ENCODE results near the gene LMF1. TPM values are rescaled to one million over a fixed set of nuclear protein-coding genes. Genes with fewer than 3 reads are reported as not detected.

Gene LMF1
- total RNA-seq, 1 donor = 35.8 TPM

DNA sequence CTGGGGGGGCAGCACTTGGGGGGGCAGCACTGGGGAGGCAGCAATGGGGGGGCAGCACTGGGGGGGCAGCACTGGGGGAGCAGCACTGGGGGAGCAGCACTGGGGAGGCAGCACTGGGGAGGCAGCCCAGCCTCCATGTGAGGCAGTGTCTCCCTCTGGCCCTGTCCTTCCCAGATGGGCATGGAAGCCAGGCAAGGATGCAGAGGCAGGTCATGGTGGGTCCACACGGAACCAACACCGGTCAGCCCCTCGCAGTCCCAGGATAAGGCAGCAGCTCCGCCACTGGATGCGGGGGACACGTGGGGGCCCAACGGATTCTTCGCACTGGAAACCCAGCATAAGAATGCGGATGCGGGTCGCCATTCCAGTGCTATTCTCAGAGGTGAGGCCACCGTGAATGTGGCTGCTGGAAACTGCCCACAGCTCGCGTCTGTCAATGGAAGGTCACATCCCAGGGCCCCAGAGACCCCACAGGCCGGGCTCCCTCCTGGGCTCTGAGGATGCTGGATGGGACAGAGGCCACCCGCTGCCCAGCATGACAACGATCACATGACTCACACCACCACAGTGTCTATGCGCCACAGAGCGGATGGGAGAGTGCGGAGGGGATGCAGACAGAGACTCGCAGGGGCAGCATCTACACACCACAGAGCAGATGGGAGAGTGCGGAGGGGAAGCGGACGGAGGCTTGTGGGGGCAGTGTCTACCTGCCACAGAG, 59.0 kb downstream of the LMF1 start:
- Histone ChIP-seq H3K4me2 (ENCODE audit: insufficient read depth, low read length) (no peak overlapping the region), H2AFZ (ENCODE audit: low read length) (no peak overlapping the region), H3K4me3 (ENCODE audit: insufficient read depth, low read length) (no peak overlapping the region), H3K9me3 (ENCODE audit: low read depth, low read length) (no peaks in the 10 kb centered on the region), H3K4me1 (ENCODE audit: insufficient read depth, low read length) (no peaks in the 10 kb centered on the region), H3K36me3 (ENCODE audit: insufficient read depth, low read length) (no peaks in the 10 kb centered on the region), H3K27ac (ENCODE audit: low read depth, low read length) (no peak overlapping the region), H4K20me1 (ENCODE audit: insufficient read depth, low read length) (no peaks in the 10 kb centered on the region), H3K27me3 (ENCODE audit: insufficient read depth, low read length) (no peaks in the 10 kb centered on the region), H3K79me2 (ENCODE audit: insufficient read depth, low read length) (no peaks in the 10 kb centered on the region)
- TF ChIP-seq, protein P1, sequence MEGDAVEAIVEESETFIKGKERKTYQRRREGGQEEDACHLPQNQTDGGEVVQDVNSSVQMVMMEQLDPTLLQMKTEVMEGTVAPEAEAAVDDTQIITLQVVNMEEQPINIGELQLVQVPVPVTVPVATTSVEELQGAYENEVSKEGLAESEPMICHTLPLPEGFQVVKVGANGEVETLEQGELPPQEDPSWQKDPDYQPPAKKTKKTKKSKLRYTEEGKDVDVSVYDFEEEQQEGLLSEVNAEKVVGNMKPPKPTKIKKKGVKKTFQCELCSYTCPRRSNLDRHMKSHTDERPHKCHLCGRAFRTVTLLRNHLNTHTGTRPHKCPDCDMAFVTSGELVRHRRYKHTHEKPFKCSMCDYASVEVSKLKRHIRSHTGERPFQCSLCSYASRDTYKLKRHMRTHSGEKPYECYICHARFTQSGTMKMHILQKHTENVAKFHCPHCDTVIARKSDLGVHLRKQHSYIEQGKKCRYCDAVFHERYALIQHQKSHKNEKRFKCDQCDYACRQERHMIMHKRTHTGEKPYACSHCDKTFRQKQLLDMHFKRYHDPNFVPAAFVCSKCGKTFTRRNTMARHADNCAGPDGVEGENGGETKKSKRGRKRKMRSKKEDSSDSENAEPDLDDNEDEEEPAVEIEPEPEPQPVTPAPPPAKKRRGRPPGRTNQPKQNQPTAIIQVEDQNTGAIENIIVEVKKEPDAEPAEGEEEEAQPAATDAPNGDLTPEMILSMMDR (IDR thresholded peaks at IDR 0.05; ENCODE audit: extremely low read depth, low read depth, low read length) = no peak
- no peak for DNase-seq (ENCODE audit: insufficient read length, low spot score, missing footprints)

DNA sequence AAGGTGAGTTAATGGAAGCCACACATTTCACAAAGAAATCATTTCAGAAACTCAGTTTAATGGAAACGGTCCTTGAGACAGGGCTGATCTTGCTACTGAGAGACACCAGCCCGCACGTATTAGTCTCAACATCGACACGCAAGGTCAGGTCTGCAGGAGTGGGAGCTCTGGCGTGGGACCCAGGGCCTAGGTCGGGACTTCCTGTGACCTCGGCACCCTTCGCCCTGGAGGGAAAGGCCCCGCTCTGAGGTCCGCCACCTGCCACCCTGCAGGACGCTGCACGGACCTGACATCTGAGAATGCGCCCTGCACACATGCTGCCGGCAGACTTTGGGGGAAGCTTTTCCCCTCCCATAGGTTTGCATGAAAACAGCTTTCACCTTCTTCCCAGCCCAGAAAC, 59.7 kb downstream of the LMF1 start:
- no peak overlapping the region for H3K4me3 ChIP-seq (ENCODE audit: insufficient read depth, low read length)
- TF ChIP-seq, protein P1 (IDR thresholded peaks at IDR 0.05; ENCODE audit: extremely low read depth, low read depth, low read length) = no peak
- H3K36me3 ChIP-seq (ENCODE audit: insufficient read depth, low read length) = no peaks in the 10 kb centered on the region
- DNase-seq (ENCODE audit: insufficient read length, low spot score, missing footprints) = no peak
- H3K27ac ChIP-seq (ENCODE audit: low read depth, low read length) = no peak overlapping the region
- H3K4me2 ChIP-seq (ENCODE audit: insufficient read depth, low read length) = no peak overlapping the region
- H2AFZ ChIP-seq (ENCODE audit: low read length) = no peak overlapping the region
- H4K20me1 ChIP-seq (ENCODE audit: insufficient read depth, low read length) = no peaks in the 10 kb centered on the region
- H3K27me3 ChIP-seq (ENCODE audit: insufficient read depth, low read length) = no peaks in the 10 kb centered on the region
- H3K9me3 ChIP-seq (ENCODE audit: low read depth, low read length) = no peaks in the 10 kb centered on the region
- no peaks in the 10 kb centered on the region for H3K4me1 ChIP-seq (ENCODE audit: insufficient read depth, low read length)
- no peaks in the 10 kb centered on the region for H3K79me2 ChIP-seq (ENCODE audit: insufficient read depth, low read length)

DNA sequence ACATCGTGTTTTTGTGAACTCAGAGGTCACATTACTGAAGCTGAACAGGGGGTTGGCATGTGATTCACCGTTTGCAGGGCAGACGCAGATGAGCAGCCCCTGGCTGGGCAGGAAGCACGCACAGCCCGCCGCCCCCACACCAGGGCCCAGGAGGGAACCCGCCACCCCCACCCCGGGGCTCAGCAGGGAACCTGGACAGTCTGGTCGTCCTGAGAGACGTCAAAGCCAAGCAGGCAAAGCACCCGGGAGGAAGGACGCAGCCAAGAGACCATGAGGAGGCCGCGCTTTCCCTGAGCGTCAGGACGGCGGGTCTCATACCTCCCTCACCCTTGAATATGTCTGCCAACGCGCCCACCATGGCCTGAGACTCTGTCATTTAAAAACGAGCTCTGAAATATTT, 60.6 kb downstream of the LMF1 start:
- Histone ChIP-seq H2AFZ (ENCODE audit: low read length) (no peak overlapping the region), H3K27me3 (ENCODE audit: insufficient read depth, low read length) (no peaks in the 10 kb centered on the region), H3K9me3 (ENCODE audit: low read depth, low read length) (no peaks in the 10 kb centered on the region), H4K20me1 (ENCODE audit: insufficient read depth, low read length) (no peaks in the 10 kb centered on the region), H3K4me2 (ENCODE audit: insufficient read depth, low read length) (no peak overlapping the region), H3K36me3 (ENCODE audit: insufficient read depth, low read length) (no peaks in the 10 kb centered on the region), H3K4me3 (ENCODE audit: insufficient read depth, low read length) (no peak overlapping the region), H3K27ac (ENCODE audit: low read depth, low read length) (no peak overlapping the region), H3K4me1 (ENCODE audit: insufficient read depth, low read length) (no peaks in the 10 kb centered on the region), H3K79me2 (ENCODE audit: insufficient read depth, low read length) (no peaks in the 10 kb centered on the region)
- TF ChIP-seq, protein P1 (IDR thresholded peaks at IDR 0.05; ENCODE audit: extremely low read depth, low read depth, low read length) = no peak
- no peak for DNase-seq (ENCODE audit: insufficient read length, low spot score, missing footprints)

DNA sequence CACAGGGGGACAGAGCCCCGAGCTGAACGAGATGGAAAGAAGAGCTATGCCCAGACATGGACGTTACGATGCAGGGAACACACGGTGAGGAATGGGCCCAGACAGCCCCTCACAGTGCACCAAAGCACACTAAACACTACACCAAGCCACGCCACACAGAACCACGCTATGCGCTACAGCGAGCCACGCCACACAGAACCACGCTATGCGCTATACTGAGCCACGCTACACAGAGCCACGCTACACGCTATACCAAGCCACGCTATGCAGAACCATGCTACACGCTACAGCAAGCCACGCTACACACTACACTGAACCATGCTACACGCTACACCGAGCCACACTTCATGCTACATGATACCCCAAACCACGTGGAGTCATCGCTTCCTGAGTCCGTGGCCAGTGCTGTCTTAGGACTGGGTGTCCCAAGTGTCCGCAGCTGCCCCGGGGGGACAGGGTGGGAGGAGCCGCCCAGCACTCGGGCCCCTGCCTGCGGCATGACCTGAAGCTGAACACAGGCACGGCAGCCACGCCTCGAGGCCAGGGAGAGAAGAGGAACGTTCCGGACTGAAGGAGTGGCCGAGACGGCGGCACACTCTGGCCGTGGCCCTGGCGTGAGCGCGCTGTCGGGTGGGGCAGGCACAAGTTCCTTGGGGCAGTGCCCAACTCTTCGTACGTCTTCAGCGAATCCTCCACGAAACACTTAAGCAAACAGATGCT, 61.3 kb downstream of the LMF1 start:
- TF ChIP-seq, protein P1 (IDR thresholded peaks at IDR 0.05; ENCODE audit: extremely low read depth, low read depth, low read length) = no peak
- no peaks in the 10 kb centered on the region for H3K79me2 ChIP-seq (ENCODE audit: insufficient read depth, low read length)
- H3K36me3 ChIP-seq (ENCODE audit: insufficient read depth, low read length) = no peaks in the 10 kb centered on the region
- H3K9me3 ChIP-seq (ENCODE audit: low read depth, low read length) = no peaks in the 10 kb centered on the region
- H3K4me3 ChIP-seq (ENCODE audit: insufficient read depth, low read length) = no peak overlapping the region
- no peaks in the 10 kb centered on the region for H3K4me1 ChIP-seq (ENCODE audit: insufficient read depth, low read length)
- no peaks in the 10 kb centered on the region for H3K27me3 ChIP-seq (ENCODE audit: insufficient read depth, low read length)
- H3K4me2 ChIP-seq (ENCODE audit: insufficient read depth, low read length) = no peak overlapping the region
- DNase-seq (ENCODE audit: insufficient read length, low spot score, missing footprints) = no peak
- no peak overlapping the region for H2AFZ ChIP-seq (ENCODE audit: low read length)
- H3K27ac ChIP-seq (ENCODE audit: low read depth, low read length) = no peak overlapping the region
- H4K20me1 ChIP-seq (ENCODE audit: insufficient read depth, low read length) = no peaks in the 10 kb centered on the region

Measured in osteoblast (primary cell).